Measurements from ENCODE around the gene KCNMA1. TPM values are rescaled to one million over a fixed set of nuclear protein-coding genes. Genes with fewer than 3 reads are reported as not detected.

KCNMA1 gene
- total RNA-seq, 1 donor, result 106 TPM

DNA sequence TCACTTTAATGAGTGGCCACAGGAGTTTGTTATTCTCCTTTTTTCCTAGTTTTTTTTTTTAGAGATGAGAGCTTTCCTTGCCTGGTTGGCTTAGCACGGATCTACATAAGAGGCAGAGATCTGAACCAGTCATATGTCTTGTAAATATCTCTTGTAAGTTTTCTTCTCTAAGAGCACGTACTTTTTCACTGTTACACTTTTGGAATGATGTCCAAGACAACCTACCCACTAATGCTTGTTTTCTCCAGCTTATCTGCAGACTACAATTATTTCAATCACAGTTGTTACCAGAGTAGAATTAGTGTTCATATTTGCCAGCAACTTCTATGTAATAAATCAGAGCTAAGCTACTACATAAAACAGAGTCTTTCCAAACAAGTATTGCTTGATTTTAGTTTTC is 444.6 kb downstream of the KCNMA1 start:
- TF ChIP-seq, protein P1, sequence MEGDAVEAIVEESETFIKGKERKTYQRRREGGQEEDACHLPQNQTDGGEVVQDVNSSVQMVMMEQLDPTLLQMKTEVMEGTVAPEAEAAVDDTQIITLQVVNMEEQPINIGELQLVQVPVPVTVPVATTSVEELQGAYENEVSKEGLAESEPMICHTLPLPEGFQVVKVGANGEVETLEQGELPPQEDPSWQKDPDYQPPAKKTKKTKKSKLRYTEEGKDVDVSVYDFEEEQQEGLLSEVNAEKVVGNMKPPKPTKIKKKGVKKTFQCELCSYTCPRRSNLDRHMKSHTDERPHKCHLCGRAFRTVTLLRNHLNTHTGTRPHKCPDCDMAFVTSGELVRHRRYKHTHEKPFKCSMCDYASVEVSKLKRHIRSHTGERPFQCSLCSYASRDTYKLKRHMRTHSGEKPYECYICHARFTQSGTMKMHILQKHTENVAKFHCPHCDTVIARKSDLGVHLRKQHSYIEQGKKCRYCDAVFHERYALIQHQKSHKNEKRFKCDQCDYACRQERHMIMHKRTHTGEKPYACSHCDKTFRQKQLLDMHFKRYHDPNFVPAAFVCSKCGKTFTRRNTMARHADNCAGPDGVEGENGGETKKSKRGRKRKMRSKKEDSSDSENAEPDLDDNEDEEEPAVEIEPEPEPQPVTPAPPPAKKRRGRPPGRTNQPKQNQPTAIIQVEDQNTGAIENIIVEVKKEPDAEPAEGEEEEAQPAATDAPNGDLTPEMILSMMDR (IDR thresholded peaks at IDR 0.05; ENCODE audit: insufficient read depth, low read length), result no peak
- no peak for DNase-seq (ENCODE audit: low read depth)

DNA sequence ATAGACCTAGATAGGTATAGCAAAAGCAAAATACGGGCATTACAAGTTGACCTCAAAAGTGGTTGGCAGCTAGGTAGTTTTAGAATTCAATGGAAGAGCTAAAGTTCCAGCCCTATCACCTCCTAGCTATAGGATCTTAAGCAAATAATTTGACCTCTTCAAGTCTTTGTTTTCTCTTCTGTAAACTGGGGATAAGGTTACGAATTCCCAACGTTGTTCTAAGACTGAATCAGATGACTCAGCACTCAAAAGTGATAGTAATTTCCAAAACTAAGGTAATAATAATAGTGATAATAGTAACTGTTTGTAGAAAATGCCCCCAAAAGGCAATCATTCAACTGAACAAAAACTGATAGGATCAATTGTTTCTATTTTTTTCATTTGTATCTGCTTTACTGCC is 445.2 kb downstream of the KCNMA1 start:
- TF ChIP-seq, protein P1 (IDR thresholded peaks at IDR 0.05; ENCODE audit: insufficient read depth, low read length), result no peak
- DNase-seq (ENCODE audit: low read depth), result no peak
- no peak overlapping the region for H3K4me3 ChIP-seq (ENCODE audit: low read depth, low read length)

More for the DNA sequence above, 444.6 kb downstream of the KCNMA1 start:
- H3K4me3 ChIP-seq (ENCODE audit: low read depth, low read length), result no peak overlapping the region

DNA sequence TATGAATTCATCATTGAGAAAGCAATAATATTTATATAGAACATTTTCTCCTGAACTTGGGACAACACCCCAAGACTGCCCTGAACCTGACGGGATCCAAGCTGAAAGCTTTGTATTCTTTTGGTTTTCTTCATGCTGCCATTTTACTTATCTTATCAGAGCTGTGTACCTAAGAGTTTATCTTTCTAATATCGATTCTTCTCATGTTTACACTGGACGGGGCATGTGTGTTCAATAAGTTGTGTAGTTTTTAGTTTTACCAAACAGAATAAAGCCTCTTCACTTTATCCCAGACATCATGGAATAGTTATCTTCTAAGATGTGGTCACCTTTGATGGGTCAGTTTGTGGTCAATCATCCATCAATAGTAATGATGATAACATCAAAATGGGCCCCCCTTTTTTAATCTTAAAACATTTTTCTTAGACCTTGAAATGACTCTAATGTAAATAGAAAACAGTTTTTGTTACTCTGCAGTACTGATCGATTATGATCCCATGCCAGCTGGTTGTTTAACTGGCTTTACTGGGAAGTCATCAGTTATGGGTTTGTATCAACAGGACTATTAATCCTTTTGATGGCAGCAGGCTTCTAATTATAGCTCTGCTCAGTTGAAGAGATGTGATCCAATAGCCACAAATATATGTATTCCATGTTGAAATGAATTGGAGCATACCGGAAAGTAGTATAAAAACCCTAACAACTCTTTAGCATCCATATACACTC is 446.1 kb downstream of the KCNMA1 start:
- no peak overlapping the region for H3K4me3 ChIP-seq (ENCODE audit: low read depth, low read length)
- DNase-seq (ENCODE audit: low read depth), result no peak
- TF ChIP-seq, protein P1 (IDR thresholded peaks at IDR 0.05; ENCODE audit: insufficient read depth, low read length), result no peak

DNA sequence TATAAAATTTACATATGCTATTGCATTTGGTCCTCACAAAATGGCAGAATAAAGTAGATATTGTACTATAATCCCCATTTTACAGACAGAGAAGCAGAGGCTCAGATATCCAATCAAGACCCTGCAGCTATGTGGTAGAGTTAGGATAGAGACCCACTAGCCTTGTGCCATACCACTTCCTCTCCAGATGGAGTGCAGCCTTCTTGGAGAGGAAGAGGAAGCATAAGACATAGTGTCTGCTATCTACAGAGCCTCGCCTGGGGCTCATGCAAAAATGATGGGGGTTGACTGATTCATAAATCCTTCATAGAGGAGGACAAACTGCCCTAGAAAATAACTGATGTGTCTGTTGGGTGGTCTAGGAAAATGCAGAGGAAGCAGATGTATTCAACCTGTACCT is 447.3 kb downstream of the KCNMA1 start:
- no peak for DNase-seq (ENCODE audit: low read depth)
- TF ChIP-seq, protein P1 (IDR thresholded peaks at IDR 0.05; ENCODE audit: insufficient read depth, low read length), result no peak

DNA sequence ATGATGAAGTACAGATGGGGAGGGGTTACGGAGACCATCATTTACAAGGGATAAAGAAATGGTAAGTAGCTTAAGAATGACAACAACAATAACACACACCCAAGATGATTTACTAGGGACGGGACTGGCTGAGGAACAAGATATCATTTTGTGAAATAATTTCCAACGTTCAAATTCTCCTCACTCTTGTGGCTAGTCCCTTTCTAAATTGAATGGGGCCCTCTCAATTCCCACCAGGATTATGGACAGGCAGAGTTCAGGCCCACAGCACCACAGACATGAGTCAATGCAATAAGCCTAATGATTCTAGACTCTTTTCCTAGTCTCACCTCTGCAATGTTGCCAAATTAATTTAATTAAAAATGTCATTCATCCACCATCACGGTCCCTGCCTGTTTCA is 448.1 kb downstream of the KCNMA1 start:
- no peak for DNase-seq (ENCODE audit: low read depth)
- no peak overlapping the region for H3K4me3 ChIP-seq (ENCODE audit: low read depth, low read length)
- TF ChIP-seq, protein P1 (IDR thresholded peaks at IDR 0.05; ENCODE audit: insufficient read depth, low read length), result no peak

More for the DNA sequence above, 447.3 kb downstream of the KCNMA1 start:
- H3K4me3 ChIP-seq (ENCODE audit: low read depth, low read length), result no peak overlapping the region

DNA sequence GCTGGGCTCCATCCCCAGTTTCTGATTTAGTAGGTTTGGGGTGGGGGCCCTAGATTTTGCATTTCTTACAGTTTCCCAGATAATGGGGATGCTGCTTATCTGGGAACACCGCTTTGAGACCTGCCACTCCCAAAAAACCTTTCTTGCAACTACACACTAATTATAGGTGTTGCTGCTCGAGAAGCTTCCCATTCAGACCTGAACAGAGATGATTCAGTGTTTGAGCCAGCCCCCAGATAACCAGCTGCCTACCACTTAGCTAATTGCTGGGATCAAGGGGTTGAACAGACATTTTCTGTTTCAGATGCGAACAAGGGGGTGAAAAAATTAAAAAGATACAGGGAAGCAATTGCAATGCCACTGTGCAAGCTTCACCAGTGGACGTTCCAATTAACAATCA is 448.5 kb downstream of the KCNMA1 start:
- TF ChIP-seq, protein P1 (IDR thresholded peaks at IDR 0.05; ENCODE audit: insufficient read depth, low read length), result no peak
- DNase-seq (ENCODE audit: low read depth), result no peak
- H3K4me3 ChIP-seq (ENCODE audit: low read depth, low read length), result no peak overlapping the region

- no peak overlapping the region for H3K4me3 ChIP-seq (ENCODE audit: low read depth, low read length)
- peak; percentile 37 for DNase-seq (ENCODE audit: low read depth)
- TF ChIP-seq, protein P1 (IDR thresholded peaks at IDR 0.05; ENCODE audit: insufficient read depth, low read length), result no peak
Observed at GRCh38 chr10:77188521-77188920, 449.1 kb downstream of the KCNMA1 start.
